HFFc6 (cell line): ENCODE data around the gene SPTB. TPM values are rescaled to one million over a fixed set of nuclear protein-coding genes. Genes with fewer than 3 reads are reported as not detected.

ENCODE experiments used
- DNase-seq: peaks from one replicate; pipeline ENCODE4 v3.0.0-alpha.2; 2018
- H3K27ac Mint-ChIP-seq: 2 replicates; pipeline ENCODE4 v1.8.0; 2020; ENCODE audit warnings: mild to moderate bottlenecking, mixed read lengths
- H3K27me3 Mint-ChIP-seq: 2 replicates; pipeline ENCODE4 v1.8.0; 2021; ENCODE audit warnings: mild to moderate bottlenecking, moderate library complexity, mixed read lengths; ENCODE audit not compliant: insufficient read depth
- H3K36me3 Mint-ChIP-seq: 2 replicates; pipeline ENCODE4 v1.8.0; 2021; ENCODE audit warnings: low read depth, mixed read lengths
- H3K4me1 Mint-ChIP-seq: 2 replicates; pipeline ENCODE4 v1.8.0; 2020; ENCODE audit warnings: low read depth, mixed read lengths
- H3K4me3 Mint-ChIP-seq: 2 replicates; pipeline ENCODE4 v1.8.0; 2020; ENCODE audit warnings: mild to moderate bottlenecking, moderate library complexity, mixed read lengths
- H3K9me3 Mint-ChIP-seq: 2 replicates; pipeline ENCODE4 v1.8.0; 2020; ENCODE audit warnings: mild to moderate bottlenecking, mixed read lengths
- long read RNA-seq: library from polyadenylated mRNA; unstranded; transcript quantifications from one replicate; pipeline ENCODE4 v2.0.0, GENCODE V29; 2019
- total RNA-seq, 6 experiments: library from RNA; stranded (reverse); fragmentation: NEBNext Ultra II Directional; extraction: Animal tissue kit (Norgen Biotek cat#: 25700); gene quantifications; 2 replicates in 1 of 6; 3 replicates in 5 of 6; pipeline ENCODE4 v1.2.3, GENCODE V29; 2021
- TF ChIP-seq, protein P1 (sequence below): fragments of 200-600 bp; sonication (generic); IDR thresholded peaks from 2 replicates; pipeline ENCODE4 v1.5.0; 2021; ENCODE audit warnings: antibody characterized with exemption, mild to moderate bottlenecking

Gene SPTB
- 1 to 10 TPM in 1 of 6 experiments, under 1 TPM in 5; 0.58 to 1.1 (median 0.72) TPM for total RNA-seq
- long read RNA-seq, partial matches to known transcripts: 1 of 1 reads
- long read RNA-seq, other reads (novel, unspliced or antisense): 0 of 1 reads

DNA sequence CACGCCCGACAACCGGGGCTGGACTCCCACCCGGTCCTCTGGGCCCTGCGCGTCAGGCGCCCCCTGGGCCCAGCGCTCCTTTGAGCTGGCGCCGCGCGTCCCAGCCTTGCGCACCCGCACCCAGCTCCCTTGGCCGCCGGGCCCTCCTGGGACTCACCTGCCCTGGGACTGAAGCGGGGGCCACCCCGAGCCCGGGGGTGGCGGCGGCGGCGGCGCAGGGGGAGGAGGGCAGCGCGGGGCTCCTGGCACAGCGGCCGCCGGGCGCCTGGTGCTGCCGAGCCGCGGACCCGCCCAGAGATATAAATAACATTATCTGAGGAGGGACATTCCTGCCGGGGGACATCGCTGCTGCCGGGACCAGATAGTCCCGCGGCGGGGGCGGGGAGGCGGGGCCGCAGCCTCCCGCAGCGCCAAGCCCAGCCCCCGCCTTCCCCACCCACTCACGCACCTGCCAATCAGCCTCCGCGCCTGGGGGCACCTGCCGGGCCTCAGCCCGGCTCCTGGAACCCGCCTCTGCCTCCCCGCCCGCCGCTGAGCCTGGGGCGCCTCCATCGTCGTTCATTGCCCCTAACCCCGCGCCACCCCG, at the start of gene SPTB:
Gene SPTB (minus strand): TSS at position 273 of the 586 bp plus-strand sequence. CDS start 56,813 bp downstream, outside the sequence.
- TF ChIP-seq, protein P1, sequence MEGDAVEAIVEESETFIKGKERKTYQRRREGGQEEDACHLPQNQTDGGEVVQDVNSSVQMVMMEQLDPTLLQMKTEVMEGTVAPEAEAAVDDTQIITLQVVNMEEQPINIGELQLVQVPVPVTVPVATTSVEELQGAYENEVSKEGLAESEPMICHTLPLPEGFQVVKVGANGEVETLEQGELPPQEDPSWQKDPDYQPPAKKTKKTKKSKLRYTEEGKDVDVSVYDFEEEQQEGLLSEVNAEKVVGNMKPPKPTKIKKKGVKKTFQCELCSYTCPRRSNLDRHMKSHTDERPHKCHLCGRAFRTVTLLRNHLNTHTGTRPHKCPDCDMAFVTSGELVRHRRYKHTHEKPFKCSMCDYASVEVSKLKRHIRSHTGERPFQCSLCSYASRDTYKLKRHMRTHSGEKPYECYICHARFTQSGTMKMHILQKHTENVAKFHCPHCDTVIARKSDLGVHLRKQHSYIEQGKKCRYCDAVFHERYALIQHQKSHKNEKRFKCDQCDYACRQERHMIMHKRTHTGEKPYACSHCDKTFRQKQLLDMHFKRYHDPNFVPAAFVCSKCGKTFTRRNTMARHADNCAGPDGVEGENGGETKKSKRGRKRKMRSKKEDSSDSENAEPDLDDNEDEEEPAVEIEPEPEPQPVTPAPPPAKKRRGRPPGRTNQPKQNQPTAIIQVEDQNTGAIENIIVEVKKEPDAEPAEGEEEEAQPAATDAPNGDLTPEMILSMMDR: no peak
- H3K4me1 Mint-ChIP-seq: no peaks in the 10 kb centered on the region
- no peaks in the 10 kb centered on the region for H3K36me3 Mint-ChIP-seq
- H3K4me3 Mint-ChIP-seq: peak within 1 kb of the TSS; percentile 71
- no peak for DNase-seq
- no peak within 1 kb of the TSS for H3K27ac Mint-ChIP-seq
- peaks cover 63% of the 10 kb centered on the region for H3K27me3 Mint-ChIP-seq
- no peaks in the 10 kb centered on the region for H3K9me3 Mint-ChIP-seq

DNA sequence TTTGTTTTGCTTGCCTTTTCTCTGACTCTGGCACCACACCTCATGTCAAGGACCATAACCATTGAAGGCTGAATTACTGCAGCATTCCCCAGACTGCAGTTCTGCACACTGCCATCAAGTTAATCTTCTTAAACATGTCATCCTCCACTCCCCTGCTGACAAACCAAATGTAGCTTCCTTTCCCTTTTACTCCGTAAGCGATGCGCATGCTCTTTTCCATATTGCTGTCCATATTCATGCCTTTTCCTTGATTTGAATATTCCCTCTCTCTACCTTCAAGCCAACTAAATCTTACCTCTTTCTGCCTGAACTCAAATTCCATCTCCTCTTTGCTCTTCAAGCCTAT, 49.3 kb upstream of the SPTB start:
- TF ChIP-seq, protein P1: no peak
- no peak overlapping the region for H3K27ac Mint-ChIP-seq
- H3K27me3 Mint-ChIP-seq: no peaks in the 10 kb centered on the region
- no peaks in the 10 kb centered on the region for H3K9me3 Mint-ChIP-seq
- no peak for DNase-seq
- no peak overlapping the region for H3K4me3 Mint-ChIP-seq
- no peaks in the 10 kb centered on the region; the same call in 1 of the 2 replicates for H3K4me1 Mint-ChIP-seq
- H3K36me3 Mint-ChIP-seq: peaks cover 11% of the 10 kb centered on the region; the same call in 1 of the 2 replicates

GRCh38 chr14:64928239-64929013, 48.7 kb upstream of the SPTB start:
- no peaks in the 10 kb centered on the region for H3K27me3 Mint-ChIP-seq
- no peak for DNase-seq
- TF ChIP-seq, protein P1: no peak
- H3K27ac Mint-ChIP-seq: no peak overlapping the region
- no peaks in the 10 kb centered on the region; the same call in 1 of the 2 replicates for H3K4me1 Mint-ChIP-seq
- peaks cover 15% of the 10 kb centered on the region; the same call in 1 of the 2 replicates for H3K36me3 Mint-ChIP-seq
- H3K4me3 Mint-ChIP-seq: no peak overlapping the region
- no peaks in the 10 kb centered on the region for H3K9me3 Mint-ChIP-seq

- H3K36me3 Mint-ChIP-seq: peaks cover 15% of the 10 kb centered on the region; the same call in 1 of the 2 replicates
- TF ChIP-seq, protein P1: no peak
- H3K4me3 Mint-ChIP-seq: no peak overlapping the region
- no peaks in the 10 kb centered on the region for H3K9me3 Mint-ChIP-seq
- H3K4me1 Mint-ChIP-seq: no peaks in the 10 kb centered on the region; the same call in 1 of the 2 replicates
- no peaks in the 10 kb centered on the region for H3K27me3 Mint-ChIP-seq
- no peak overlapping the region for H3K27ac Mint-ChIP-seq
- no peak for DNase-seq
Observed at GRCh38 chr14:64927031-64927430, 47.3 kb upstream of the SPTB start.

GRCh38 chr14:64926398-64926995, 46.8 kb upstream of the SPTB start:
- peaks cover 20% of the 10 kb centered on the region; the same call in 1 of the 2 replicates for H3K36me3 Mint-ChIP-seq
- no peak overlapping the region for H3K4me3 Mint-ChIP-seq

More at GRCh38 chr14:64926398-64926995, 46.8 kb upstream of the SPTB start:
- Mint-ChIP-seq H3K27ac (no peak overlapping the region), H3K27me3 (no peaks in the 10 kb centered on the region), H3K4me1 (peaks cover 4% of the 10 kb centered on the region), H3K9me3 (no peaks in the 10 kb centered on the region)
- TF ChIP-seq, protein P1: no peak
- no peak for DNase-seq
